GM21786 (cell line): ENCODE data around the gene DNASE2.
"Not testable (repeated sequence)": the region's sequence is repeated elsewhere in the genome, so short reads cannot be mapped to it uniquely, and the experiment has no call there.

Experiments
- ATAC-seq: cut with Tn5 transposase; IDR thresholded peaks from one replicate; pipeline ENCODE4 v1.9.1; 2021; ENCODE audit not compliant: unreplicated experiment

The DNASE2 gene

GRCh38 chr19:12865746-12866415 is 15.4 kb downstream of the DNASE2 start:
- no peak for ATAC-seq

- ATAC-seq: no peak
These were observed 16.2 kb downstream of the DNASE2 start for GRCh38 chr19:12864721-12865715.

GRCh38 chr19:12864143-12864542 is 17.1 kb downstream of the DNASE2 start:
- no peak for ATAC-seq

- no peak for ATAC-seq
These were observed 21.7 kb downstream of the DNASE2 start for GRCh38 chr19:12859546-12859945.

GRCh38 chr19:12858041-12858928 is 23.0 kb downstream of the DNASE2 start:
- ATAC-seq: no peak

- ATAC-seq: no peak
These were observed 24.6 kb downstream of the DNASE2 start for GRCh38 chr19:12856653-12857052.

- no peak for ATAC-seq
These were observed 33.8 kb downstream of the DNASE2 start for GRCh38 chr19:12847159-12848139.

GRCh38 chr19:12846613-12847012 is 34.6 kb downstream of the DNASE2 start:
- not testable (repeated sequence) for ATAC-seq

- no peak for ATAC-seq
These were observed 37.1 kb downstream of the DNASE2 start for GRCh38 chr19:12843999-12844732.

GRCh38 chr19:12843328-12843727 is 37.9 kb downstream of the DNASE2 start:
- no peak for ATAC-seq

- ATAC-seq: no peak
These were observed 38.7 kb downstream of the DNASE2 start for GRCh38 chr19:12842511-12842910.

- ATAC-seq: no peak
These were observed 40.2 kb downstream of the DNASE2 start for GRCh38 chr19:12841094-12841493.

- no peak for ATAC-seq
These were observed 40.9 kb downstream of the DNASE2 start for GRCh38 chr19:12840091-12841079.

GRCh38 chr19:12838886-12839756 is 42.1 kb downstream of the DNASE2 start:
- ATAC-seq: no peak

- ATAC-seq: no peak
These were observed 42.9 kb downstream of the DNASE2 start, which contains the start of gene MAST1 for GRCh38 chr19:12838182-12838885. Gene MAST1 (plus strand): TSS chr19:12838515. CDS start chr19:12838573, 58 bp downstream.

- ATAC-seq: no peak
These were observed 44.0 kb downstream of the DNASE2 start for GRCh38 chr19:12837225-12837624.
